Esophagus squamous epithelium (tissue), 5 donors: ENCODE measurements around the gene TUBA3D. TPM values are rescaled to one million over a fixed set of nuclear protein-coding genes. Genes with fewer than 3 reads are reported as not detected.
"Not testable (repeated sequence)": the region's sequence is repeated elsewhere in the genome, so short reads cannot be mapped to it uniquely, and the experiment has no call there.

ENCODE experiments used
- DNase-seq: peaks from one replicate; lab custom pipeline; 2025; lab: John Stamatoyannopoulos, UW
- H3K27ac ChIP-seq, 4 donors: fragments of 200-600 bp; sonication (generic); one replicate each; pipeline ENCODE4 v1.5.1; 2016 to 2019; ENCODE audit warnings: mild to moderate bottlenecking in 1 of 4
- H3K27me3 ChIP-seq, 4 donors: fragments of 200-600 bp; sonication (generic); 1 replicate in 3 of 4; 2 replicates in 1 of 4; pipeline versions ENCODE4 v1.5.1 to v1.6.0; 2017 to 2021; ENCODE audit warnings: antibody characterized with exemption in 1 of 4
- H3K36me3 ChIP-seq, 3 donors: fragments of 200-600 bp; sonication (generic); one replicate each; pipeline ENCODE4 v1.5.1; 2016 to 2019
- H3K4me1 ChIP-seq, 3 donors: fragments of 200-600 bp; sonication (generic); one replicate each; pipeline ENCODE4 v1.5.1; 2017 to 2019
- H3K4me3 ChIP-seq, 4 donors: fragments of 200-600 bp; sonication (generic); 1 replicate in 3 of 4; 2 replicates in 1 of 4; pipeline ENCODE4 v1.5.1; 2016 to 2019; ENCODE audit warnings: mild to moderate bottlenecking in 2 of 4, moderate library complexity in 1 of 4
- H3K9me3 ChIP-seq, 3 donors: fragments of 200-600 bp; sonication (generic); one replicate each; pipeline ENCODE4 v1.5.1; 2016 to 2019
- POLR2A ChIP-seq, 4 donors: fragments of 450-650 bp; IDR thresholded peaks; one replicate each; pipeline ENCODE4 v1.6.1; 2017; ENCODE audit warnings: antibody characterized with exemption in 4 of 4, mild to moderate bottlenecking in 4 of 4, moderate library complexity in 3 of 4
- WGBS, 2 donors: methylation state at CpG; one replicate each; pipeline ENCODE4 v1.1.5; 2018; 5-methylcytosine and 5-hydroxymethylcytosine counted together
- intact Hi-C: fragments of 100-400 bp; cut with DNase I; formaldehyde crosslinking; loops from one replicate; pipeline ENCODE4 v1.15.0; 2022
- total RNA-seq, 4 donors: library from RNA; depleted of rRNA; stranded (reverse); fragments of >200 nt; gene quantifications; one replicate each; pipeline ENCODE4 v1.1.0, GENCODE V29; 2016
- TF ChIP-seq, protein P1 (sequence below), 6 experiments: fragments of 450-650 bp in 4 of 6; fragments of 200-600 bp in 2 of 6; sonication (generic) in 2 of 6; IDR thresholded peaks; one replicate each; pipeline ENCODE4 v1.5.1; 2016 to 2019; ENCODE audit warnings: antibody characterized with exemption in 6 of 6, mild to moderate bottlenecking in 4 of 6, moderate library complexity in 4 of 6
- donor health status: DM: yes; HTN: yes; CAD: no.

The TUBA3D gene
- total RNA-seq, 4 donors from 2014 or later, result not detected

DNA sequence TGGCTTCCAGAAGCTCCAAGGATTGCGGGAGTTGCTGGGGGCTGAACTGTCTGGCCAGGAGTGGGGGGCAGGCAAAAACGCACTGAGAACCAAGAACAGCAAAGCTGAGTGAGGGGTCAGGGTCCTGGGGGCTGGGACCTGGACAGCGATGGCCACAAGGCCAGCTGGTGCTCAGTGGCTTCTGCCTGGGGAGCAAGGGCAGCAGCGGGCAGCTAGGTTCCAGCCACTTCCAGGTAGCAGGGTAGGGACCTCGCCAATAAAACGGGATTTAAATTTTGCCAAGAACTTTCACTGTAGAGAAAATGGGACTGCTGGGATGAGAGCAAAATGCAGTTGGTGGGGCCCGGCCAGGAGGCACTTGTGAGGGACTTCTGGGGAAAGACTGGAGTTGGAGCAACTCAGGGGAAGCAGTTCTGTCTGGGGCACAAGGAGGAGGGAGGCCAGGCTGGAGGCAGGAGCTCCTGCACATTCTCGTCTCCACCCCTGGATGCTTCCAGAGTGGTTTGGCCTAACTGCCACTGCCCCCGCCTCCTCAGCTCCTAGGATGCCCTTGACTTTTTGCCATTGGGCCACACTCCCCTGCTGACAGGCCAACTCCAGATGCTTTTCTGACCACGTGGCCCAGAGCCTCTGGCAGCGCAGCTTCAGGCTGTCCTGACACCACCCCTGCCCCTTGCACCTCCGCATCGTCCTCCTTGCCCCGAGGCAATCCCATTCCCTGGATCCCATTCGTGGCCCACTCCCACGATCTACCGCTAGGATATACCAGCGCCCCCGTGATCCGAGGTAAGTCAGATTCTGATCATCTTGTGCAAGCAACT is 46.3 kb downstream of the TUBA3D start:
- Histone ChIP-seq H3K27me3 (no peaks in the 10 kb centered on the region), H3K4me1 (peaks cover 0 to 1% (median under 1%) of the 10 kb centered on the region in 3 donors), H3K36me3 (peaks cover 0 to 38% (median 11%) of the 10 kb centered on the region in 3 donors), H3K4me3 (no peak overlapping the region), H3K9me3 (no peaks in the 10 kb centered on the region), H3K27ac (no peak overlapping the region)
- no peak for DNase-seq
- WGBS, 2 donors, result 73 to 85% methylated on average over 15 to 19 of the region's 20 CpGs
- intact Hi-C loops, result no loop called here
- no peak for TF ChIP-seq POLR2A (IDR thresholded peaks at IDR 0.05)
- TF ChIP-seq, protein P1, sequence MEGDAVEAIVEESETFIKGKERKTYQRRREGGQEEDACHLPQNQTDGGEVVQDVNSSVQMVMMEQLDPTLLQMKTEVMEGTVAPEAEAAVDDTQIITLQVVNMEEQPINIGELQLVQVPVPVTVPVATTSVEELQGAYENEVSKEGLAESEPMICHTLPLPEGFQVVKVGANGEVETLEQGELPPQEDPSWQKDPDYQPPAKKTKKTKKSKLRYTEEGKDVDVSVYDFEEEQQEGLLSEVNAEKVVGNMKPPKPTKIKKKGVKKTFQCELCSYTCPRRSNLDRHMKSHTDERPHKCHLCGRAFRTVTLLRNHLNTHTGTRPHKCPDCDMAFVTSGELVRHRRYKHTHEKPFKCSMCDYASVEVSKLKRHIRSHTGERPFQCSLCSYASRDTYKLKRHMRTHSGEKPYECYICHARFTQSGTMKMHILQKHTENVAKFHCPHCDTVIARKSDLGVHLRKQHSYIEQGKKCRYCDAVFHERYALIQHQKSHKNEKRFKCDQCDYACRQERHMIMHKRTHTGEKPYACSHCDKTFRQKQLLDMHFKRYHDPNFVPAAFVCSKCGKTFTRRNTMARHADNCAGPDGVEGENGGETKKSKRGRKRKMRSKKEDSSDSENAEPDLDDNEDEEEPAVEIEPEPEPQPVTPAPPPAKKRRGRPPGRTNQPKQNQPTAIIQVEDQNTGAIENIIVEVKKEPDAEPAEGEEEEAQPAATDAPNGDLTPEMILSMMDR (IDR thresholded peaks at IDR 0.05), result no peak

DNA sequence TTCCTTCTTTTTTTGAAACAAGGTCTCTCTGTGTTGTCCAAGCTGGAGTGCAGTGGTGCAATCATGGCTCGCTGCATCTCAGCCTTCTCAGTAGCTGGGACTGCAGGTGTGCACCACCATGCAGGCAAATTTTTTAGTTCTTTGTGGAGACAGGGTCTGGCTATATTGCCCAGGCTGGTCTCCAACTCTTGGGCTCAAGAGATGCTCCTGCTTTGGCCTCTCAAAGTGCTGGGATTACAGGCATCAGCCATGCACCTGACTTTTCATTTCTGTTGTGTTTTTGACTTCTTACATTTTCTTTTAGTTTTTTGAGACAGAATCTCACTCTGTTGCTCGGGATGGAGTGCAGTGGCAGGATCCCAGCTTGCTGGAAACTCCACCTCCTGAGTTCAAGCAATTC is 49.3 kb downstream of the TUBA3D start:
- H3K27me3 ChIP-seq, H3K36me3 ChIP-seq, intact Hi-C loops, H3K4me3 ChIP-seq, H3K9me3 ChIP-seq, H3K27ac ChIP-seq, DNase-seq: not testable (repeated sequence)
- H3K4me1 ChIP-seq, result peaks cover 0 to 19% (median 3%) of the 10 kb centered on the region in 3 donors
- WGBS, 2 donors, result 81 to 91% methylated on average over 2 of the region's 2 CpGs

DNA sequence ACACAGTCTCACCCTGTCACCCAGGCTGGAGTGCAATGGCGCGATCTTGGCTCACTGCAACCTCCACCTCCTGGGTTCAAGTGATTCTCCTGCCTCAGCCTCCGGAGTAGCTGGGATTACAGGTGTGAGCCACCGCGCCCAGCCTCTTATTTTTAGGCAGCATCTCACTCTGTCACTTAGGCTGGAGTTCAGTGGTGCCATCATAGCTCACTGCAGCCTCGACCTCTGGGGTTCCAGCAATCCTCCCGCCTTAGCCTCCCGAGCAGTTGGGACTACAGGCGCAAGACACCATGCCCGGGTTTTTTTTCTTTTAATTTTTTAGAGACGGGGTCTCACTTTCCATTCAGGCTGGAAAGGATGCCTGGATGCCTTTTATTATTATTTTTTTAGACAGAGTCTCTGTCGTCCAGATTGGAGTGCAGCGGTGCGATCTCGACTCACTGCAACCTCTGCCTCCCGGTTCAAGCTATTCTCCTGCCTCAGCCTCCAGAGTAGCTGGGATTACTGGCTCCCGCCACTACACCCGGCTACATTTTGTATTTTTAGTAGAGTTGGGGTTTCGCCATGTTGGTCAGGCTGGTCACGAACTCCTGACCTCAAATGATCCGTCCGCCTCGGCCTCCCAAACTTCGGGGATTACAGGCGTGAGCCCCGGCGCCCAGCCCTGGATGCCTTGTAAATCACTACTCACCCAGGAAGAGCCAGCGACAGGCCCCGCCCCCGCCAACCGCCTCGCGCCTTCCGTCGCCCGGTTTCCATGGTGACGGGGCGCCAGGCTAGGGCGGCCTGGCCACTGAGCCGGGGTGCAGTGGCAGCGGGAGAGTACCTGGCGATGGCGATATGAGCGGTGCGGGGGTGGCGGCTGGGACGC is 51.4 kb downstream of the TUBA3D start, which contains the start of gene CCDC74A:
CCDC74A (plus strand) TSS at position 758 of the 871 bp plus-strand sequence; CDS start at position 841, 83 bp downstream.
- peak within 1 kb of the TSS in 1 of 4 donors; percentile 25 for H3K27ac ChIP-seq
- WGBS, 2 donors, result 64 to 68% methylated on average over 18 to 19 of the region's 47 CpGs
- H3K9me3 ChIP-seq, DNase-seq, intact Hi-C loops, H3K36me3 ChIP-seq, H3K27me3 ChIP-seq: not testable (repeated sequence)
- peaks cover 0 to 19% (median 3%) of the 10 kb centered on the region in 3 donors for H3K4me1 ChIP-seq
- peak within 1 kb of the TSS; percentile 14 to 63 (median 37) for H3K4me3 ChIP-seq

DNA sequence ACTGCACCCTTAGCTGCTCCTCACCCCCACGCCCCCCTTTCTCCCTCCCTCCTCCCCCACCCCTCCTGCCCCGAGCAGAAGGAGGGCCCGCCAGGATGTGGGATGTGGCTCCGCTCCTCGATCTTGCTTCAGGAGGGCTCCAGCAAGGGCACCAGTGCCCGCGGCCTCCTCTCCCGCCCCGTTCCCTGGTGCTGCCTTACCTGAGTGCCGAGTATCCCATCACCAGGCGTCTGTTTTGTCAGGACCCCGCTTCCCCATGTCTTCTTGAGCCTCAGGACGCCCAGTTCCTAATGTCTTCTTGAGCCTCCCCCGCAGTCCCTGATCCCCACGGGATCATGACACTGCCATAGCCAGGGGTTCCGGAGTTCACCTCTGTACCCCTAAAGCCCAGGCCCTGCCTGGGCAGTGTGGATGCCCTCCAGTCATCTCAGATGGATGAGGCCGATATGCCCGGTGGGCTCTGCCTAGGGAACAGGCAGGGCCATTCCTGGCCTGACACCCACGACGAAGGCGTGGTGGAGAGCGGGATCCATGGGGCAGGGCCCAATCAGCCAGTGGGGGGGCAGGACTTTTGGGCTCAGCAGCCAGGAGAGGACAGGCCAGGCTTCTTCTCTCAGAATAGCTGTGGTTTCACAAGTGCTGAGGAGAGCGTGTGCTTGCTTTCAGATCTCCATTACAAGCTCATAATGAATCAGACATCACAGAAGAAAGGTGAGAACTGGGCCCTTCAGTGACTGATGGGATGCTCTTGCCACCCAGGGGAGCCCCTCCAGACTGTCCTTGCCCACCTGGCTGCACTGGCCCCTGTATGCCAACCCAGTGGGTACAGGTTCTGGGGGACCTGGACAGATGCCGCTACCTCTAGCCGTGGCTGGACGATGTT is 53.3 kb downstream of the TUBA3D start:
- intact Hi-C loops, H3K9me3 ChIP-seq, H3K27me3 ChIP-seq, DNase-seq, H3K36me3 ChIP-seq, H3K27ac ChIP-seq: not testable (repeated sequence)
- peak overlapping the region in 3 of 4 donors; percentile 31 to 63 (median 43) for H3K4me3 ChIP-seq
- WGBS, 2 donors, result 52 to 80% methylated on average over 1 to 10 of the region's 26 CpGs
- peaks cover 0 to 22% (median 3%) of the 10 kb centered on the region in 3 donors for H3K4me1 ChIP-seq

DNA sequence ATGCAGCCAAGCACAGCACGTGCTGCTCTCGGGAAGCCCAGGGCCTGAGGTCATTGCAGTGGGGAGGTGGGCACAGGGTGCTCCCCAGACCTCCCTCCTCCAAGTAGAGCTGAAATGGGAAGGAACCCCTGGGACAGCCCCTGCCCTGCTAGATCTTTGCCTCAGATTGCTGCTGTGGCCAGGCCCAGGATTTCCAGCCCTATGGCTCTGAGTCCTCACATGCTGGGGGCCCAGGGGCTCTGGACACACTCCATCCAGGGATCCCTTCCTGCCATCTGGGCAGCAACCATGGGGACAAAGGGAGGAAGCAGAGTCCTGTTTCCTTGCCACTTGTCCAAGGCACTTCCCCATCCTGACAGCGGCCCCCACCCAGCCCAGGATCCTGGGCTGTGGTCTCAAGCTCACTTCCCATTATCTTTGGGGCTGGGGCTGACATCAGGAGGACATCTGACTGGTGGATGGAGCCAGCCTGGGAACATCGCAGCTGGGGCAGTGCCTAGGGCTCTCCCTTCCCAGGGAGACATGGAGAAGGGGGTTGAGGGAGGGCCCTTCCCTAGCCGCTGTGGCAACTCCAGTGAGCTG is 54.0 kb downstream of the TUBA3D start:
- 100% methylated on average over 1 of the region's 5 CpGs; no CpG with 5 or more reads in 1 of the 2 donors for WGBS, 2 donors
- H3K36me3 ChIP-seq, H3K27ac ChIP-seq, H3K9me3 ChIP-seq, H3K27me3 ChIP-seq, H3K4me3 ChIP-seq, DNase-seq, intact Hi-C loops: not testable (repeated sequence)
- H3K4me1 ChIP-seq, result peaks cover 0 to 22% (median 3%) of the 10 kb centered on the region in 3 donors

DNA sequence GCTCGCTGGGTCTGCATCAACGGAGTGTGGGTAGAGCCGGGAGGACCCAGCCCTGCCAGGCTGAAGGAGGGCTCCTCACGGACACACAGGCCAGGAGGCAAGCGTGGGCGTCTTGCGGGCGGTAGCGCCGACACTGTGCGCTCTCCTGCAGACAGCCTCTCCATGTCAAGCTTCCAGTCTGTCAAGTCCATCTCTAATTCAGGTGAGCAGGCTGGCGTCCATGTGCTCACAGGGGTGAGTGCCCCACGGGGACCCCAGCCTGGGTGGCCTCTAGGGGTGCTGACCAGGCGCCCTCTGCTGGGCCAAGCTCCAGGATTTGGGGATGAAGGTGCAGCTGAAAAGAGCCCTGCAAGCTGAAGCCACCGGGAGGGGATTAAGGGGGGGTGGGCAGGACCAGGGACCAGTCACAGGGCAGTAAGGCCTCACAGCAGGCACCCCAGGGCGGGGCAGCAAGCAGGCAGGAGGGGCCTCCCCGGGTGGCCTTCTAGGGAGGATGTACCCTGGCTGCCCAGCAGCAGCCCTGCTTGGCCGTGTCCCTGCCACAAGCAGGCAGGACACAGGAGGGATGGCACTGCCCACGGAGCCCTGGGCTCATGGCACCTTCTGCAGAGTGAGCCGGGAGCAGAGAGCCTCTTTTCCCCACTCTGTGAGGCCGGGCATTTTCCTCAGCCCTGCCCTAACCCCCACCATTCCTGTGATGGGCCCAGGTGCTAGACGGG is 54.9 kb downstream of the TUBA3D start:
- H3K27ac ChIP-seq, DNase-seq, H3K4me3 ChIP-seq, H3K36me3 ChIP-seq, intact Hi-C loops, H3K27me3 ChIP-seq, H3K9me3 ChIP-seq: not testable (repeated sequence)
- WGBS, 2 donors, result 76% methylated on average over 6 of the region's 22 CpGs; no CpG with 5 or more reads in 1 of the 2 donors
- peaks cover 0 to 29% (median 3%) of the 10 kb centered on the region in 3 donors for H3K4me1 ChIP-seq

DNA sequence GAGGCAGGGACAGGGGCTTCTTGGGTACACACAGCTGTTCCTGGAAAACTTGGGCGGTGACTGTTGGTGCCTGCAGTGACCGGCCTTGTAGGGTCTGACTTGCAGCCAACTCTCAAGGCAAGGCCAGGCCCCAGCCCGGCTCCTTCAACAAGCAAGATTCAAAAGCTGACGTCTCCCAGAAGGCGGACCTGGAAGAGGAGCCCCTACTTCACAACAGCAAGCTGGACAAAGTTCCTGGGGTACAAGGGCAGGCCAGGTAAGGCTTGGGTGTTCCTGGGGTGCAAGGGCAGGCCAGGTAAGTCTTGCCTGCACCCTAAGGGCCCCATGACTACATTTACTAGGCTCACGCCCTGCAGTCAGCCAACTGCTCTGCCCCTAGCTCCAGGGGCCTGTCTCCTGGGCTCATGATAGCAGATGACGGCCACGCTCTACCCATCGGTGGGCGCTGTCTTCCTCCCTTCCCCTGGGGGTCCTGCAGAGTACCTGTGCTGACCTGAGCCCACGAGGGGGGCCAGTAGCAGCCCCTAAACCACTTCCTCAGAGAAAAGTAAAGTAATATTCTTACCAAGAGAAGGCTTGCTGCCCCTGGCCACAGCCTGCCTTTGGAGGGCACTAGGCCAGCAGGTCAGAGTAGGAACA is 55.7 kb downstream of the TUBA3D start:
- H3K36me3 ChIP-seq, H3K27me3 ChIP-seq, H3K4me3 ChIP-seq, H3K27ac ChIP-seq, H3K9me3 ChIP-seq, intact Hi-C loops, DNase-seq: not testable (repeated sequence)
- H3K4me1 ChIP-seq, result peaks cover 0 to 38% (median 9%) of the 10 kb centered on the region in 3 donors
- no CpG with 5 or more reads among the region's 11 CpGs for WGBS, 2 donors
